SK-N-SH (cell line): ENCODE measurements around the gene HMOX2. TPM values are rescaled to one million over a fixed set of nuclear protein-coding genes. Genes with fewer than 3 reads are reported as not detected.

Source experiments
- CTCF ChIA-PET: fragments of 300-600, 350-600 bp; formaldehyde crosslinking; extraction: SDS; loops from one replicate; lab custom pipeline; 2021; lab: Yijun Ruan, JAX
- POLR2A ChIA-PET: fragments of 350-600 bp; sonication (Branson Sonifier 250); formaldehyde crosslinking; extraction: SDS; loops from one replicate; lab custom pipeline; 2020; ENCODE audit warnings: antibody characterized with exemption, inconsistent platforms; lab: Yijun Ruan, JAX
- DNase-seq: peaks from one replicate; pipeline ENCODE4 v3.0.0; 2012
- H2AFZ ChIP-seq: fragments of 200-600 bp; sonication (generic); 2 replicates; pipeline ENCODE4 v1.8.1; 2016; ENCODE audit warnings: antibody characterized with exemption, mild to moderate bottlenecking, low read depth
- H3F3A ChIP-seq: fragments of 200-600 bp; sonication (generic); replicated peaks from 2 replicates; pipeline ENCODE3; 2016; ENCODE audit warnings: antibody characterized with exemption, mild to moderate bottlenecking; ENCODE audit not compliant: insufficient read depth
- H3K27ac ChIP-seq, 2 experiments: fragments of 200-500 bp in 1 of 2; fragments of 200-600 bp in 1 of 2; sonication (Bioruptor generic) in 1 of 2; sonication (generic), shearing (Covaris generic) in 1 of 2; 2 replicates each; pipeline versions ENCODE4 v1.5.1 to v1.6.1; 2014 to 2016; ENCODE audit warnings: low read depth in 2 of 2, inconsistent platforms in 1 of 2, low read length in 1 of 2, mild to moderate bottlenecking in 1 of 2, mixed read lengths in 1 of 2
- H3K27me3 ChIP-seq: fragments of 200-600 bp; sonication (generic), shearing (Covaris generic); 2 replicates; pipeline ENCODE4 v1.6.1; 2016; ENCODE audit warnings: mixed run types; ENCODE audit not compliant: insufficient read depth
- H3K36me3 ChIP-seq, 2 experiments: fragments of 200-500 bp in 1 of 2; fragments of 200-600 bp in 1 of 2; sonication (Bioruptor generic) in 1 of 2; sonication (generic) in 1 of 2; replicated peaks in 1 of 2; 2 replicates each; pipeline versions ENCODE3 to v1.5.1; 2014 to 2016; ENCODE audit warnings: low read length in 1 of 2, mild to moderate bottlenecking in 1 of 2; ENCODE audit not compliant: insufficient read depth in 2 of 2, control insufficient read depth in 1 of 2
- H3K4me1 ChIP-seq, 2 experiments: fragments of 200-500 bp in 1 of 2; fragments of 200-600 bp in 1 of 2; sonication (Bioruptor generic) in 1 of 2; sonication (generic), shearing (Covaris generic) in 1 of 2; 2 replicates each; pipeline versions ENCODE4 v1.5.1 to v1.6.1; 2014 to 2016; ENCODE audit warnings: low read depth in 1 of 2, low read length in 1 of 2, mixed run types in 1 of 2; ENCODE audit not compliant: insufficient read depth in 2 of 2, control insufficient read depth in 1 of 2
- H3K4me2 ChIP-seq: fragments of 200-600 bp; sonication (generic), shearing (Covaris generic); 2 replicates; pipeline ENCODE4 v1.6.1; 2017; ENCODE audit warnings: mixed run types
- H3K4me3 ChIP-seq, 2 experiments: fragments of 200-500 bp in 1 of 2; fragments of 200-600 bp in 1 of 2; sonication (Bioruptor generic) in 1 of 2; sonication (generic), shearing (Covaris generic) in 1 of 2; 2 replicates each; pipeline versions ENCODE4 v1.5.1 to v1.8.1; 2014 to 2016; ENCODE audit warnings: low read depth in 2 of 2, inconsistent platforms in 1 of 2, low read length in 1 of 2, mild to moderate bottlenecking in 1 of 2, mixed read lengths in 1 of 2, moderate library complexity in 1 of 2
- H3K79me2 ChIP-seq: fragments of 200-600 bp; sonication (generic); 2 replicates; pipeline ENCODE4 v1.8.1; 2017; ENCODE audit warnings: mild to moderate bottlenecking; ENCODE audit not compliant: insufficient read depth
- H3K9ac ChIP-seq: fragments of 200-600 bp; sonication (generic); 2 replicates; pipeline ENCODE4 v1.6.1; 2017; ENCODE audit warnings: mixed run types
- H3K9me2 ChIP-seq: fragments of 200-600 bp; sonication (generic); 2 replicates; pipeline ENCODE4 v1.6.1; 2017; ENCODE audit warnings: mixed run types
- H3K9me3 ChIP-seq: fragments of 200-600 bp; sonication (generic); 2 replicates; pipeline ENCODE4 v1.6.1; 2017; ENCODE audit warnings: mixed run types, mild to moderate bottlenecking, moderate library complexity
- H4K20me1 ChIP-seq: fragments of 200-600 bp; sonication (generic); 2 replicates; pipeline ENCODE4 v1.6.1; 2017; ENCODE audit warnings: mild to moderate bottlenecking, mixed run types; ENCODE audit not compliant: insufficient read depth
- ELF1 ChIP-seq: IDR thresholded peaks from 2 replicates; pipeline ENCODE4 v1.4.0; 2012
- EZH2phosphoT487 ChIP-seq: fragments of 200-600 bp; sonication (generic); IDR thresholded peaks from 2 replicates; pipeline ENCODE4 v1.6.1; 2017; ENCODE audit warnings: low read depth, mixed run types, mild to moderate bottlenecking, antibody characterized with exemption, moderate library complexity, borderline replicate concordance
- FOSL2 ChIP-seq: IDR thresholded peaks from 2 replicates; pipeline ENCODE4 v1.4.0; 2012; ENCODE audit warnings: low read depth, mild to moderate bottlenecking, moderate library complexity, borderline replicate concordance
- GATA2 ChIP-seq: sonication (generic); formaldehyde crosslinking; IDR thresholded peaks from 2 replicates; pipeline ENCODE4 v1.5.0; 2020; ENCODE audit warnings: mild to moderate bottlenecking, missing genetic modification reagents
- MEF2A ChIP-seq: IDR thresholded peaks from 2 replicates; pipeline ENCODE4 v1.4.0; 2012; ENCODE audit warnings: low read depth, borderline replicate concordance
- RAD21 ChIP-seq: IDR thresholded peaks from 2 replicates; pipeline ENCODE4 v1.6.1; 2012; ENCODE audit warnings: mild to moderate bottlenecking, low read length
- RXRA ChIP-seq: IDR thresholded peaks from 2 replicates; pipeline ENCODE4 v1.4.0; 2012; ENCODE audit warnings: low read depth, mild to moderate bottlenecking, borderline replicate concordance
- WGBS: methylation state at CpG from one replicate; pipeline ENCODE4 v1.1.6; 2017; ENCODE audit warnings: low lambda C conversion rate; 5-methylcytosine and 5-hydroxymethylcytosine counted together
- polyA plus RNA-seq, 3 experiments: library from polyadenylated mRNA; depleted of rRNA; stranded (reverse); fragments of >200 nt; gene quantifications; 2 replicates each; pipeline ENCODE4 v1.2.3, GENCODE V29; 2012
- TF ChIP-seq, protein P1 (sequence below): IDR thresholded peaks from 2 replicates; pipeline ENCODE4 v1.4.0; 2012; ENCODE audit warnings: low read depth, borderline replicate concordance

Gene HMOX2
- polyA plus RNA-seq, 1 of the 3 experiments (the other 2 are of a cell fraction) = 65.1 TPM

DNA sequence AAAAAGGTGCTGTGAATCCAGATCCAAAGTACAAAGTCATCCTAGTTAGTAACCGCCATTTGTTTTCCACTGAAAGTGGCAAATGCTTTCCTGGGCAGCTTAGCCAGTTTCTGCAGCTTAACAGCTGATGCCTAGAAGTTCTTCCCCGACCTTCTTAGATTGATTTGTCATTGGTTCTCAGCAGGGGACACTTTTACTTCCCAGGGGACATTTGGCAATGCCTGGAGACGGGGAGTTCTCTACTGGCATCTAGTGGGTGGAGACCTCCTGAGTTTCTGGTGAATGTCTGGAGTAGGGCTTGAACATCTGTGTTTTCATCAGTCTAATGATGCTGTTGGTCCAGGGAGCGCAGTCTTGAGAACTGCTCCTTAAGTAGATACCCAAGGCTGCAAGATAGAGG is 43.0 kb upstream of the HMOX2 start (continued):
- no peak for TF ChIP-seq GATA2 (CRISPR knock-in tag)
- TF ChIP-seq, protein P1, sequence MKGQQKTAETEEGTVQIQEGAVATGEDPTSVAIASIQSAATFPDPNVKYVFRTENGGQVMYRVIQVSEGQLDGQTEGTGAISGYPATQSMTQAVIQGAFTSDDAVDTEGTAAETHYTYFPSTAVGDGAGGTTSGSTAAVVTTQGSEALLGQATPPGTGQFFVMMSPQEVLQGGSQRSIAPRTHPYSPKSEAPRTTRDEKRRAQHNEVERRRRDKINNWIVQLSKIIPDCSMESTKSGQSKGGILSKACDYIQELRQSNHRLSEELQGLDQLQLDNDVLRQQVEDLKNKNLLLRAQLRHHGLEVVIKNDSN = no peak

- no peak for DNase-seq
- no peak overlapping the region for H3K4me2 ChIP-seq
- peaks cover 6% of the 10 kb centered on the region for H3F3A ChIP-seq
- no peaks in the 10 kb centered on the region for H3K27me3 ChIP-seq
- ChIA-PET CTCF (no interaction called here), POLR2A (no interaction called here)
- H3K9me3 ChIP-seq = no peaks in the 10 kb centered on the region
- no peaks in the 10 kb centered on the region for H3K9me2 ChIP-seq
- no peak overlapping the region for H3K4me3 ChIP-seq
- H3K4me1 ChIP-seq = no peaks in the 10 kb centered on the region
- H3K9ac ChIP-seq = no peak overlapping the region
- H4K20me1 ChIP-seq = no peaks in the 10 kb centered on the region
- peaks cover 32 to 41% of the 10 kb centered on the region in 2 experiments for H3K36me3 ChIP-seq
- H2AFZ ChIP-seq = no peak overlapping the region
- H3K79me2 ChIP-seq = peaks cover 30% of the 10 kb centered on the region
- H3K27ac ChIP-seq = no peak overlapping the region
- no peak for TF ChIP-seq FOSL2
- WGBS = 93% methylated on average over 12 of the region's 12 CpGs
These were observed 42.0 kb upstream of the HMOX2 start for GRCh38 chr16:4433914-4434787.

GRCh38 chr16:4435337-4436067 is 40.7 kb upstream of the HMOX2 start:
- CTCF ChIA-PET = no interaction called here
- Histone ChIP-seq H3K9me2 (no peaks in the 10 kb centered on the region), H3K79me2 (peaks cover 17% of the 10 kb centered on the region; the same call in 1 of the 2 replicates), H3F3A (peaks cover 6% of the 10 kb centered on the region), H3K9ac (no peak overlapping the region), H4K20me1 (no peaks in the 10 kb centered on the region), H3K4me1 (no peaks in the 10 kb centered on the region), H3K27ac (no peak overlapping the region), H3K4me2 (no peak overlapping the region), H3K4me3 (no peak overlapping the region), H3K36me3 (peaks cover 37 to 39% of the 10 kb centered on the region in 2 experiments), H3K9me3 (no peaks in the 10 kb centered on the region), H3K27me3 (no peaks in the 10 kb centered on the region), H2AFZ (no peak overlapping the region)
- TF ChIP-seq FOSL2 (no peak), RXRA (no peak), ELF1 (no peak), MEF2A (no peak), EZH2phosphoT487 (no peak), RAD21 (no peak)
- TF ChIP-seq, protein P1 = no peak
- DNase-seq = no peak
- WGBS = 91% methylated on average over 8 of the region's 8 CpGs
- POLR2A ChIA-PET = no interaction called here
